Measurements from ENCODE around the gene ONECUT3. TPM values are rescaled to one million over a fixed set of nuclear protein-coding genes. Genes with fewer than 3 reads are reported as not detected.

ONECUT3 gene
- total and polyA plus RNA-seq, 8 donors = 0.13 TPM; not detected in 7

GRCh38 chr19:1762243-1763117 lies 9.2 kb downstream of the ONECUT3 start:
- no peak overlapping the region for H3K27ac ChIP-seq
- FAIRE-seq (no peak), ATAC-seq (no peak)

GRCh38 chr19:1763648-1764639 lies 10.6 kb downstream of the ONECUT3 start:
- TF ChIP-seq CTCF (IDR thresholded peaks at IDR 0.05) = no peak
- WGBS, 2 donors = 7 to 8% methylated on average over 39 of the region's 39 CpGs
- intact Hi-C loops (cut with DNase I) = loop anchor here in 2 of 3 donors (10.0 kb wide), 1 partner anchor 219 kb away; no protein-coding TSS in a partner anchor
- DNase-seq (no peak), ATAC-seq (no peak), FAIRE-seq (no peak)
- H3K27ac ChIP-seq = no peak overlapping the region
- H3K4me3 ChIP-seq = no peak overlapping the region
- H3K27me3 ChIP-seq = peaks cover 0 to 42% (median 4%) of the 10 kb centered on the region in 4 donors
- no peaks in the 10 kb centered on the region for H3K4me1 ChIP-seq
- H3K9me3 ChIP-seq = no peaks in the 10 kb centered on the region
- H3K36me3 ChIP-seq = no peaks in the 10 kb centered on the region

More at GRCh38 chr19:1762243-1763117, 9.2 kb downstream of the ONECUT3 start:
- peak in 2 of 6 donors; percentile 48 to 51 for DNase-seq
- TF ChIP-seq CTCF (IDR thresholded peaks at IDR 0.05) = no peak
- H3K9me3 ChIP-seq = no peaks in the 10 kb centered on the region
- no peaks in the 10 kb centered on the region for H3K36me3 ChIP-seq
- peaks cover 0 to 39% (median 7%) of the 10 kb centered on the region in 4 donors for H3K27me3 ChIP-seq
- intact Hi-C loops (cut with DNase I) = loop anchor here in 2 of 3 donors (10.0 kb wide), 1 partner anchor 218 kb away; no protein-coding TSS in a partner anchor
- 2 to 4% methylated on average over 46 to 56 of the region's 56 CpGs for WGBS, 2 donors
- H3K4me1 ChIP-seq = no peaks in the 10 kb centered on the region
- H3K4me3 ChIP-seq = no peak overlapping the region

- 7 to 11% methylated on average over 14 to 15 of the region's 15 CpGs for WGBS, 2 donors
- H3K36me3 ChIP-seq = no peaks in the 10 kb centered on the region
- peaks cover 0 to 38% (median 4%) of the 10 kb centered on the region in 4 donors for H3K27me3 ChIP-seq
- H3K9me3 ChIP-seq = no peaks in the 10 kb centered on the region
- intact Hi-C loops (cut with DNase I) = loop anchor here in 2 of 3 donors (5.0 to 10.0 kb wide), 2 partner anchors 92 to 220 kb away; no protein-coding TSS in a partner anchor
- H3K4me1 ChIP-seq = no peaks in the 10 kb centered on the region
- ATAC-seq (no peak), DNase-seq (no peak), FAIRE-seq (no peak)
- no peak for TF ChIP-seq CTCF (IDR thresholded peaks at IDR 0.05)
- H3K27ac ChIP-seq = no peak overlapping the region
- H3K4me3 ChIP-seq = no peak overlapping the region
Measured at GRCh38 chr19:1764729-1765128, 11.4 kb downstream of the ONECUT3 start.

- Histone ChIP-seq H3K27me3 (peaks cover 0 to 33% (median 4%) of the 10 kb centered on the region in 4 donors), H3K36me3 (no peaks in the 10 kb centered on the region), H3K27ac (no peak overlapping the region), H3K4me1 (no peaks in the 10 kb centered on the region), H3K9me3 (no peaks in the 10 kb centered on the region), H3K4me3 (no peak overlapping the region)
- intact Hi-C loops (cut with DNase I) = loop anchor here in 2 of 3 donors (5.0 to 10.0 kb wide), 2 partner anchors 93 to 221 kb away; no protein-coding TSS in a partner anchor
- DNase-seq = peak in 1 of 6 donors; percentile 57
- 7 to 11% methylated on average over 30 to 33 of the region's 33 CpGs for WGBS, 2 donors
- FAIRE-seq = no peak
- no peak for ATAC-seq
- TF ChIP-seq CTCF (IDR thresholded peaks at IDR 0.05) = no peak
Measured at GRCh38 chr19:1765232-1765903, 12.1 kb downstream of the ONECUT3 start.

Measured in pancreas (tissue), 10 donors.